Neural cell (in vitro differentiated cells): ENCODE results near the gene LBR.

Source experiments
- MXI1 ChIP-seq: fragments of 450-650 bp; conservative IDR thresholded peaks from 2 replicates; pipeline ENCODE4 v1.6.1; 2014; ENCODE audit warnings: antibody characterized with exemption, mild to moderate bottlenecking; ENCODE audit not compliant: poor library complexity, severe bottlenecking
- POLR2AphosphoS5 ChIP-seq: IDR thresholded peaks from 2 replicates; pipeline ENCODE4 v1.6.1; 2012
- RAD21 ChIP-seq: fragments of 450-650 bp; conservative IDR thresholded peaks from 2 replicates; pipeline ENCODE4 v1.6.1; 2014; ENCODE audit warnings: antibody characterized with exemption, mild to moderate bottlenecking, moderate library complexity
- TAF1 ChIP-seq: IDR thresholded peaks from 2 replicates; pipeline ENCODE4 v1.6.1; 2012; ENCODE audit warnings: low read depth
- TF ChIP-seq, protein P1 (sequence below): fragments of 450-650 bp; IDR thresholded peaks from 2 replicates; pipeline ENCODE4 v1.5.1; 2014; ENCODE audit warnings: antibody characterized with exemption, mild to moderate bottlenecking, moderate library complexity; ENCODE audit not compliant: poor library complexity, severe bottlenecking
- TF ChIP-seq, protein P2 (sequence below): IDR thresholded peaks from 2 replicates; pipeline ENCODE4 v1.6.1; 2012; ENCODE audit warnings: borderline replicate concordance

GRCh38 chr1:225426395-225427234 lies 1.2 kb downstream of the LBR start:
- TF ChIP-seq, protein P1, sequence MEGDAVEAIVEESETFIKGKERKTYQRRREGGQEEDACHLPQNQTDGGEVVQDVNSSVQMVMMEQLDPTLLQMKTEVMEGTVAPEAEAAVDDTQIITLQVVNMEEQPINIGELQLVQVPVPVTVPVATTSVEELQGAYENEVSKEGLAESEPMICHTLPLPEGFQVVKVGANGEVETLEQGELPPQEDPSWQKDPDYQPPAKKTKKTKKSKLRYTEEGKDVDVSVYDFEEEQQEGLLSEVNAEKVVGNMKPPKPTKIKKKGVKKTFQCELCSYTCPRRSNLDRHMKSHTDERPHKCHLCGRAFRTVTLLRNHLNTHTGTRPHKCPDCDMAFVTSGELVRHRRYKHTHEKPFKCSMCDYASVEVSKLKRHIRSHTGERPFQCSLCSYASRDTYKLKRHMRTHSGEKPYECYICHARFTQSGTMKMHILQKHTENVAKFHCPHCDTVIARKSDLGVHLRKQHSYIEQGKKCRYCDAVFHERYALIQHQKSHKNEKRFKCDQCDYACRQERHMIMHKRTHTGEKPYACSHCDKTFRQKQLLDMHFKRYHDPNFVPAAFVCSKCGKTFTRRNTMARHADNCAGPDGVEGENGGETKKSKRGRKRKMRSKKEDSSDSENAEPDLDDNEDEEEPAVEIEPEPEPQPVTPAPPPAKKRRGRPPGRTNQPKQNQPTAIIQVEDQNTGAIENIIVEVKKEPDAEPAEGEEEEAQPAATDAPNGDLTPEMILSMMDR, result no peak
- peak; percentile 85 for TF ChIP-seq MXI1
- no peak for TF ChIP-seq TAF1
- TF ChIP-seq POLR2AphosphoS5, result peak; percentile 32
- TF ChIP-seq RAD21, result no peak
- TF ChIP-seq, protein P2, sequence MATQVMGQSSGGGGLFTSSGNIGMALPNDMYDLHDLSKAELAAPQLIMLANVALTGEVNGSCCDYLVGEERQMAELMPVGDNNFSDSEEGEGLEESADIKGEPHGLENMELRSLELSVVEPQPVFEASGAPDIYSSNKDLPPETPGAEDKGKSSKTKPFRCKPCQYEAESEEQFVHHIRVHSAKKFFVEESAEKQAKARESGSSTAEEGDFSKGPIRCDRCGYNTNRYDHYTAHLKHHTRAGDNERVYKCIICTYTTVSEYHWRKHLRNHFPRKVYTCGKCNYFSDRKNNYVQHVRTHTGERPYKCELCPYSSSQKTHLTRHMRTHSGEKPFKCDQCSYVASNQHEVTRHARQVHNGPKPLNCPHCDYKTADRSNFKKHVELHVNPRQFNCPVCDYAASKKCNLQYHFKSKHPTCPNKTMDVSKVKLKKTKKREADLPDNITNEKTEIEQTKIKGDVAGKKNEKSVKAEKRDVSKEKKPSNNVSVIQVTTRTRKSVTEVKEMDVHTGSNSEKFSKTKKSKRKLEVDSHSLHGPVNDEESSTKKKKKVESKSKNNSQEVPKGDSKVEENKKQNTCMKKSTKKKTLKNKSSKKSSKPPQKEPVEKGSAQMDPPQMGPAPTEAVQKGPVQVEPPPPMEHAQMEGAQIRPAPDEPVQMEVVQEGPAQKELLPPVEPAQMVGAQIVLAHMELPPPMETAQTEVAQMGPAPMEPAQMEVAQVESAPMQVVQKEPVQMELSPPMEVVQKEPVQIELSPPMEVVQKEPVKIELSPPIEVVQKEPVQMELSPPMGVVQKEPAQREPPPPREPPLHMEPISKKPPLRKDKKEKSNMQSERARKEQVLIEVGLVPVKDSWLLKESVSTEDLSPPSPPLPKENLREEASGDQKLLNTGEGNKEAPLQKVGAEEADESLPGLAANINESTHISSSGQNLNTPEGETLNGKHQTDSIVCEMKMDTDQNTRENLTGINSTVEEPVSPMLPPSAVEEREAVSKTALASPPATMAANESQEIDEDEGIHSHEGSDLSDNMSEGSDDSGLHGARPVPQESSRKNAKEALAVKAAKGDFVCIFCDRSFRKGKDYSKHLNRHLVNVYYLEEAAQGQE, result no peak
